COLO668 (cell line): ENCODE measurements around the gene IWS1.
"Not testable (repeated sequence)": the region's sequence is repeated elsewhere in the genome, so short reads cannot be mapped to it uniquely, and the experiment has no call there.

Experiments used
- DNase-seq: peaks from one replicate; lab custom pipeline; 2025; ENCODE audit not compliant: unreplicated experiment; lab: John Stamatoyannopoulos, UW

IWS1 gene

GRCh38 chr2:127463155-127463991 is 62.9 kb downstream of the IWS1 start:
- DNase-seq = peak; percentile 13

- no peak for DNase-seq
Measured at GRCh38 chr2:127462461-127462860, 63.8 kb downstream of the IWS1 start.

- DNase-seq = no peak
Measured at GRCh38 chr2:127456960-127457359, 69.3 kb downstream of the IWS1 start.

- DNase-seq = peak; percentile 44
Measured at GRCh38 chr2:127455566-127456493, 70.5 kb downstream of the IWS1 start.

GRCh38 chr2:127454595-127455565 is 71.4 kb downstream of the IWS1 start:
- peak; percentile 84 for DNase-seq

- DNase-seq = peak; percentile 34
Measured at GRCh38 chr2:127453392-127454171, 72.7 kb downstream of the IWS1 start.

- DNase-seq = no peak
Measured at GRCh38 chr2:127453013-127453391, 73.3 kb downstream of the IWS1 start.

DNA sequence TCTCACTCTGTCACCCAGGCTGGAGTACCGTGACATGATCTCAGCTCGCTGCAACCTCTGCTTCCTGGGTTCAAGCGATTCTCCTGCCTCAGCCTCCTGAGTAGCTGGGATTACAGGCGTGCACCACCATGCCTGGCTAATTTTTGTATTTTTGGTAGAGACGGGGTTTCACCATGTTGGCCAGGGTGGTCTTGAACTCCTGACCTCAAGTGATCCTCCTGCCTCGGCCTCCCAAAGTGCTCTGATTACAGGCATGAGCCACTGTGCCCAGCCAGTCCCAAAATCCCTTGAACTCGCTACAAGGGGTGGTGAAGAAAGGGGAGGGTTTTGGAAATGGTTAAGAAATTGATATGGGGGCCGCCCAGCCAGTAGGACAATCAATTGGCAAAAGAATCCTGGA is 73.9 kb downstream of the IWS1 start:
- not testable (repeated sequence) for DNase-seq

GRCh38 chr2:127451981-127452380 is 74.3 kb downstream of the IWS1 start:
- DNase-seq = no peak

GRCh38 chr2:127449898-127450297 is 76.4 kb downstream of the IWS1 start:
- DNase-seq = no peak

- DNase-seq = no peak
Measured at GRCh38 chr2:127449414-127449813, 76.9 kb downstream of the IWS1 start.

GRCh38 chr2:127448526-127448925 is 77.8 kb downstream of the IWS1 start:
- DNase-seq = no peak

DNA sequence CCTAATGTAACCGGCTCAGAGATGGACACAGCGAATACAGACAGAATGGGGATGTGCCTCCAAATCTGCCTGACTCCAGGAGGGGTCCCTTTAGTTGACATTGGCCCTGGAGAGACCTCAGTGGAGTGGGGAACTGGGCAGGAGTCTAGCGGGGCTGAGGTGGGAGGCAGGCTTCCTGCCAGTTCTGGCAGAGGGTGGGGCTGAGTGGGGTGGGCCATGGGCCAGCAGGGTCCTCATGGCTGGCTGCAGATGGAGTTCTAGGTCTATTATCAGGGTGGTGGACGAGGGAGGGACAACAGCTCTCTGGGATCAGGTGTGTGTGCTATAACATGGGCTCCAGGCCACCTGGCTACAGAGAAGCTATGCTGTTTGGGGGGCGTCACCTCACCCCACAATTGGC is 86.9 kb downstream of the IWS1 start:
- DNase-seq = no peak

DNA sequence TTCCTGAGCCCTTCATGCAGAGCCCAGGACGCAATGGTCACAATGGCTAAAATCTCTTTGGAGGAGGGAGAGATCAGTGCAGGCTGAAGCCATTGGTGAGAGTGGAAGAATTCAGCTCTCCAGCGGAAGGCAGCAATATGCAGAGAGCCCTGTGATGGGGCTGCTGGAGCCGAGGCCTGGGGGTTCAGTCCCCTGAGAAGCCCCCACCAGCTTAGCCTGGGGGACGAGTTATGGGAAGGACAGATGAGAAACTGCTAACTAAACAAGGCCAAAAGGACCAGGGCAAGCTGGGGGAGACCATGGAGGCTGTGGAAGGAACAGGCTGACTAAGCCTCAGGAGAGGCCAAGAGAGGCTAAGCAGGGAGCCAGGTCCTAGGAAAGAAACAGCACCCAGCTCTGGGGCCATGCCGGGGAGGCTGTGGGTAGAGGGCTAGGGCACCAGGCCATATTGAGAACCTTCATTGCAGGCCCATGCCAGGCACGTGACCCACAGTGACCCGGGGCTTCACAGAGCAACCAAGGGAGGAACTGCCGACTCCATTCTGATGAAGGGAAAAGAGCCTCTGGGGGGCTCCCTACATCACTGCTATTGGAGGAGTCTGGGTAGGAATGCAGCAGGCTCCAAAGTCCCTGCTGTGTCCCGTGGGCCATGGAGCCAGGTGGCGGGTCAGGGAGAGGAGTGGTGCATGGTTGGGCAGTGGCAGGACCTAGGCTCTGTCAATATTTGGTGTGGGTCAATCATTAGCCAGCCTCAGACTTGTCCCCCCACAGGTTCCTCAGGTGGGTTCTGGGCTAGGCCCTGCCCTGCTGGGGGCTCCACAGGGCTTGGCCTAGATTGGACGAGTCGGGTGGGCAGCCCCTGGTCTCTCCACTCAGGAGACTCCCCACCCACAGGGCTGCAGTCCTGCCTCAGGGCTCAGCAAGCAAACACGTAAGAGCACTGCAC is 88.2 kb downstream of the IWS1 start:
- peak; percentile 80 for DNase-seq

DNA sequence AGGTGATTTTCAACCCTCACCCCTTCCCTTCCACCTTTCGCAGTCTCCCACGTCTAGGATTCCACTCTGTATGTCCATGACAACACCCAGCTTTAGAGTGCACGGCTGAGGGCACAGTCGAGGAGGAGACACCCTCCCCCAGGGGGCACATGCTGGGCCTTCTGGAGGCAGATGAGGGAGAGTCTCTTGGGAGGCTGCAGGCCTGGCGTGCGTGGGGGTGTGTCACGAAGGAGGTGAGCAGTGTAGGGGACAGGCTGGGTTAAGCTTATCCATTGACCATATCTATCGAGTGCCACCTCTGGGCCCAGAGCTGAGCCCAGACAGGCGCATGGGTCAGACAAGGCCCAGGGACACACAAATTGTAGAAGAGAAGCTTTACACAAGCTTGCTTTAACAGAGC is 89.2 kb downstream of the IWS1 start:
- DNase-seq = no peak

- DNase-seq = no peak
Measured at GRCh38 chr2:127434515-127434914, 91.8 kb downstream of the IWS1 start.

- no peak for DNase-seq
Measured at GRCh38 chr2:127431408-127432023, 94.8 kb downstream of the IWS1 start.
